Endothelial cell (in vitro differentiated cells): ENCODE measurements around the gene CD209. TPM values are rescaled to one million over a fixed set of nuclear protein-coding genes. Genes with fewer than 3 reads are reported as not detected.
"Not testable (repeated sequence)": the region's sequence is repeated elsewhere in the genome, so short reads cannot be mapped to it uniquely, and the experiment has no call there.

Experiments used
- DNase-seq: peaks from one replicate; pipeline ENCODE4 v3.0.0; 2021; ENCODE audit warnings: low spot score
- H3K27ac Mint-ChIP-seq: one replicate; pipeline ENCODE4 v1.8.0; 2021; ENCODE audit warnings: mixed read lengths, inconsistent platforms; ENCODE audit not compliant: unreplicated experiment
- H3K27me3 Mint-ChIP-seq: one replicate; pipeline ENCODE4 v1.8.0; 2021; ENCODE audit warnings: mild to moderate bottlenecking, moderate library complexity, mixed read lengths, inconsistent platforms; ENCODE audit not compliant: unreplicated experiment
- H3K36me3 Mint-ChIP-seq: one replicate; pipeline ENCODE4 v1.8.0; 2021; ENCODE audit warnings: mild to moderate bottlenecking, low read depth, mixed read lengths, inconsistent platforms; ENCODE audit not compliant: unreplicated experiment
- H3K4me1 Mint-ChIP-seq: one replicate; pipeline ENCODE4 v1.8.0; 2021; ENCODE audit warnings: mild to moderate bottlenecking, mixed read lengths, inconsistent platforms; ENCODE audit not compliant: unreplicated experiment
- H3K4me3 Mint-ChIP-seq: one replicate; pipeline ENCODE4 v1.8.0; 2021; ENCODE audit warnings: mild to moderate bottlenecking, mixed read lengths, inconsistent platforms; ENCODE audit not compliant: unreplicated experiment
- H3K9me3 Mint-ChIP-seq: one replicate; pipeline ENCODE4 v1.8.0; 2021; ENCODE audit warnings: mixed read lengths, inconsistent platforms; ENCODE audit not compliant: unreplicated experiment
- CTCF ChIP-seq: fragments of 200-600 bp; sonication (generic); IDR thresholded peaks from one replicate; pipeline ENCODE4 v1.5.0; 2021; ENCODE audit warnings: antibody characterized with exemption; ENCODE audit not compliant: unreplicated experiment
- total RNA-seq: library from RNA; stranded (reverse); fragmentation: NEBNext Ultra II Directional; extraction: Animal tissue kit (Norgen Biotek cat#: 25700); gene quantifications from one replicate; pipeline ENCODE4 v1.2.1, GENCODE V29; 2021; ENCODE audit not compliant: unreplicated experiment

CD209 gene
- total RNA-seq, 1 donor from 2014 or later = not detected

GRCh38 chr19:7748756-7749155, 1.4 kb upstream of the CD209 start:
- Mint-ChIP-seq H3K27me3 (peaks cover 6% of the 10 kb centered on the region), H3K9me3 (no peaks in the 10 kb centered on the region), H3K4me3 (no peak overlapping the region), H3K4me1 (no peaks in the 10 kb centered on the region), H3K36me3 (peaks cover 4% of the 10 kb centered on the region), H3K27ac (no peak overlapping the region)
- no peak for TF ChIP-seq CTCF
- DNase-seq = no peak

DNA sequence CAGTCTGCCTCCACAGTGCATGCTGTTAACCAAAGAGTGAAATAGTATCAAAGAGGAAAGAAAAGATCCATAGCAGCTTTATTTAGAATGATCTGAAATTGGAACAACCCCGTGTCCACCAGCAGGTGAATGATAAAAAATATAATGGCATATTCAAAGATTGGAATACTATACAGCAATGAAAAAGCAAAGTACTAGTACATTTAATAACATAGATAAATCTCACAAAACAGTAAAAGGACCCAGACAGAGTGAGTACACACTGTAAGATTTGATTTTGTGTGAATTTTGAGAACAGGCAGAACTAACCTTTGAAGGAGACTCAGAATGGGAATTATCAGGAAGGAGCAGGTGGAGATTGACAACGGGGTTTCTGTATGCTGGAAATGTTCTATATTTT, 837 bp upstream of the CD209 start:
- Mint-ChIP-seq H3K9me3 (no peaks in the 10 kb centered on the region), H3K27ac (no peak overlapping the region), H3K4me3 (no peak overlapping the region), H3K36me3 (peaks cover 4% of the 10 kb centered on the region), H3K27me3 (peaks cover 6% of the 10 kb centered on the region), H3K4me1 (no peaks in the 10 kb centered on the region)
- no peak for TF ChIP-seq CTCF
- DNase-seq = no peak

GRCh38 chr19:7746306-7746705, 1.0 kb downstream of the CD209 start:
- H3K27ac Mint-ChIP-seq, H3K27me3 Mint-ChIP-seq, H3K9me3 Mint-ChIP-seq, H3K36me3 Mint-ChIP-seq, H3K4me1 Mint-ChIP-seq, DNase-seq, H3K4me3 Mint-ChIP-seq: not testable (repeated sequence)

GRCh38 chr19:7744871-7745650, 2.3 kb downstream of the CD209 start:
- H3K27me3 Mint-ChIP-seq = peaks cover 2% of the 10 kb centered on the region
- no peak for DNase-seq
- H3K27ac Mint-ChIP-seq = no peak overlapping the region
- TF ChIP-seq CTCF = no peak
- H3K4me3 Mint-ChIP-seq = no peak overlapping the region
- H3K36me3 Mint-ChIP-seq = peaks cover 4% of the 10 kb centered on the region
- no peaks in the 10 kb centered on the region for H3K9me3 Mint-ChIP-seq
- no peaks in the 10 kb centered on the region for H3K4me1 Mint-ChIP-seq

DNA sequence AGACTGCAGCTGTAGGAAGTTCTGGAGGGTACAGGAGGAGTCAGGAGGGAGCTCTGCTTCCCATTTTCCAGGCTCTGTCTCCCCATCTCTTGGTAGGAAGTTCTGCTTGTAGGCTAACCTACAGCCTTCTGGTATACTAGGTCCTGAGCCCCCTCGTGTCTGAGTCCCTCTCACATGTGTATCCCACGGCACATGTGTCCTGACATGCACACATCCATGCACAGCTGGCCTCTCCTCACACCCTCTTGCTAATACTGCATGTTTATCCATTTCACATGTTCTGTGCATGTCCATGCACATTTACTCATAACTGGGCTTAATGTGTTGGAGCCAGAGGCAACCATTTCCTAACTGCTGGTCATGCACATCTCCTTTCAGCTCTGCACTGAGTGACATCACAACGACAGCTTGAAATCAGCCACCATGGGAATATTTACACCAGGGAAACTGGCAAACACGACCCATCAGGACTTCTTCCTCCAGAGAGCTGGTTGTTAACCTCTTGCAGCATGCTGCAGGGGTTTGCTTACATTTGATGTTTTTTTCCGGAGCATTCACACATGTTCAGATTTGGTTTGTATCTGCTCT, 3.0 kb downstream of the CD209 start:
- Mint-ChIP-seq H3K27me3 (peaks cover 2% of the 10 kb centered on the region), H3K4me3 (no peak overlapping the region)
- no peak for DNase-seq

More for the DNA sequence above, 3.0 kb downstream of the CD209 start:
- Mint-ChIP-seq H3K9me3 (no peaks in the 10 kb centered on the region), H3K27ac (no peak overlapping the region), H3K36me3 (peaks cover 4% of the 10 kb centered on the region), H3K4me1 (no peaks in the 10 kb centered on the region)
- TF ChIP-seq CTCF = no peak
